Stomach (tissue), 19 donors: Measurements from ENCODE around the gene CGAS. TPM values are rescaled to one million over a fixed set of nuclear protein-coding genes. Genes with fewer than 3 reads are reported as not detected.

ENCODE experiments used
- DNase-seq, 2 donors: peaks; one replicate each; pipeline versions ENCODE4 v3.0.0 to v3.0.0-alpha.2; 2013 to 2019
- H3K27ac ChIP-seq, 5 donors: fragments of 200-600 bp in 4 of 5; sonication (generic) in 4 of 5; one replicate each; pipeline ENCODE4 v1.5.1; 2013 to 2019; ENCODE audit warnings: mild to moderate bottlenecking in 1 of 5, moderate library complexity in 1 of 5
- H3K27me3 ChIP-seq, 3 donors: fragments of 200-600 bp; sonication (generic); one replicate each; pipeline ENCODE4 v1.5.1; 2017 to 2019; ENCODE audit warnings: mixed run types in 1 of 3
- H3K36me3 ChIP-seq, 4 donors: fragments of 200-600 bp; sonication (generic); 1 replicate in 3 of 4; 2 replicates in 1 of 4; pipeline ENCODE4 v1.5.1; 2016 to 2019
- H3K4me1 ChIP-seq, 4 donors: fragments of 200-600 bp; sonication (generic); one replicate each; pipeline ENCODE4 v1.5.1; 2016 to 2019
- H3K4me3 ChIP-seq, 4 donors: fragments of 200-600 bp; sonication (generic) in 3 of 4; one replicate each; pipeline ENCODE4 v1.5.1; 2016 to 2019; ENCODE audit warnings: mild to moderate bottlenecking in 1 of 4
- H3K9me3 ChIP-seq, 4 donors: fragments of 200-600 bp; sonication (generic); one replicate each; pipeline ENCODE4 v1.5.1; 2016 to 2019
- EP300 ChIP-seq: sonication (generic); formaldehyde crosslinking; IDR thresholded peaks from one replicate; pipeline ENCODE4 v1.6.1; 2017; ENCODE audit warnings: antibody characterized with exemption
- POLR2A ChIP-seq, 4 donors: fragments of 450-650 bp; IDR thresholded peaks; one replicate each; pipeline ENCODE4 v1.6.1; 2016; ENCODE audit warnings: antibody characterized with exemption in 4 of 4, control low read depth in 2 of 4, mild to moderate bottlenecking in 1 of 4, moderate library complexity in 1 of 4
- POLR2AphosphoS5 ChIP-seq, 3 donors: sonication (generic); formaldehyde crosslinking; IDR thresholded peaks; one replicate each; pipeline ENCODE4 v1.6.1; 2016; ENCODE audit warnings: antibody characterized with exemption in 3 of 3
- WGBS, 5 donors: extraction: QIAGEN DNeasy Blood & Tissue Kit in 3 of 5; methylation state at CpG; one replicate each; pipeline versions ENCODE4 v1.1.5 to v1.1.7; 2013 to 2018; 5-methylcytosine and 5-hydroxymethylcytosine counted together
- intact Hi-C: fragments of 100-400 bp; cut with DNase I; formaldehyde crosslinking; loops from one replicate; pipeline ENCODE4 v1.15.1; 2023; ENCODE audit warnings: low total_unique reads
- long read RNA-seq, 10 donors: transcript quantifications; one replicate each; lab custom pipeline, GENCODE V29; 2026
- polyA plus RNA-seq, 3 donors: library from polyadenylated mRNA; stranded (reverse); fragments of 200-250 nt; gene quantifications; one replicate each; pipeline ENCODE4 v1.2.3, GENCODE V29; 2013
- total RNA-seq, 5 donors: library from RNA; depleted of rRNA; stranded (reverse); fragments of >200 nt; gene quantifications; one replicate each; pipeline versions ENCODE4 v1.1.0 to v1.2.3, GENCODE V29; 2014 to 2016
- TF ChIP-seq, protein P1 (sequence below), 7 experiments: fragments of 450-650 bp in 4 of 7; fragments of 200-600 bp in 3 of 7; sonication (generic) in 3 of 7; IDR thresholded peaks; one replicate each; pipeline ENCODE4 v1.5.1; 2016 to 2019; ENCODE audit warnings: antibody characterized with exemption in 7 of 7, control low read depth in 2 of 7, mild to moderate bottlenecking in 1 of 7
- donor health status: healthy with polysubstance abuse.
- donor health status: Bipolar disorder and iron deficiency.
- donor health status: healthy.

CGAS gene
- total RNA-seq: 1 to 10 TPM in 4 of 5 donors, not detected in 1; 1.7 to 8.1 (median 3.9) TPM
- polyA plus RNA-seq: 1 to 10 TPM; 1.8 to 4.3 (median 2.1) TPM
- long read RNA-seq, donor 1, partial matches to known transcripts: 0 of 1 reads
- long read RNA-seq, donor 1, other reads (novel, unspliced or antisense): 0 of 1 reads
- long read RNA-seq, donor 2: 0 reads
- long read RNA-seq, donor 3: 0 reads
- long read RNA-seq, donor 4: 0 reads
- long read RNA-seq, donor 5: 0 reads
- long read RNA-seq, donor 6, partial matches to known transcripts: 0 of 2 reads
- long read RNA-seq, donor 6, other reads (novel, unspliced or antisense): 0 of 2 reads
- long read RNA-seq, donor 7: 0 reads
- long read RNA-seq, donor 8: 0 reads
- long read RNA-seq, donor 9, partial matches to known transcripts: 0 of 1 reads
- long read RNA-seq, donor 9, other reads (novel, unspliced or antisense): 0 of 1 reads
- long read RNA-seq, donor 10, partial matches to known transcripts: 0 of 1 reads
- long read RNA-seq, donor 10, other reads (novel, unspliced or antisense): 0 of 1 reads

DNA sequence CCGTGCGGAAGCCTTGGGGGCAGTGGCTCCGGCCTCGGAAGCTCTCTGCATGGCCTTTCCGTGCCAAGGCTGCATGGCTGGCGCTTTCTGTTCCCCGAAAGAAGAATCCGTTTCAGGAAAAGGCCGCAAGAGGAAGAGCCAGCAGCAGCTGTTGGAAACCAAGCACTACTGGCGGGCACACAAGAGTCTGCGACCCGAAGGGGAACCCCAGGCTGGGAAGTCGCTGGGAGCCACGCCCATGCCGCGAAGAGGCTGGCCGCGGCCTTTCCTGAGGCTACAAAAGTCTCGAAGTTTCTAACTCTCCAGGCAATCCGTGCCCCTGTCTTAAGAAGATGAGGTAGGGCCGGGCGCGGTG lies at the start of gene CGAS:
TSS of gene CGAS (minus strand) at position 191 of the 355 bp plus-strand sequence. CDS start at position 75, 116 bp downstream.
- peak; percentile 74 to 86 for DNase-seq
- 9 to 15% (median 9%) methylated on average over 13 to 23 of the region's 23 CpGs for WGBS, 5 donors
- H3K36me3 ChIP-seq: no peaks in the 10 kb centered on the region

DNA sequence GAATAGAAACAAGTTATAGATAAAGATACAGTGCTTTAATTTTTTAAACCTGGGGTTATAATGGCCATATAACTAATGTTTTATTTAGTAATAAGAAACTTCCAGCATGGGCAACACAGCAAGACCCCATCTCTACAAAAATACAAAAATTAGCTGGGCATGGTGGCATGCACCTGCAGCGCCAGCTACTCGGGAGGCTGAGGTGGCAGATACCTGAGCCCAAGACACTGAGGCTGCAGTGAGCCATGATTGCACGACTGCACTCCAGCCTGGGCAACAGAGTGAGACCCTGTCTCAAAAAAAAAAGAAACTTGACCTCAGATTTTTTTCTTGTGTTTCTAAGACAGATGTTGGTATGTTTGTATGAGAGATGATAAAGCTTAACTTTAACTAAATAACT lies 45.8 kb upstream of the CGAS start:
- intact Hi-C loops: no loop called here
- H3K9me3 ChIP-seq: no peaks in the 10 kb centered on the region
- no peak overlapping the region for H3K4me3 ChIP-seq
- no peak for DNase-seq
- TF ChIP-seq POLR2A (IDR thresholded peaks at IDR 0.05): no peak
- no peak for TF ChIP-seq EP300
- TF ChIP-seq, protein P1, sequence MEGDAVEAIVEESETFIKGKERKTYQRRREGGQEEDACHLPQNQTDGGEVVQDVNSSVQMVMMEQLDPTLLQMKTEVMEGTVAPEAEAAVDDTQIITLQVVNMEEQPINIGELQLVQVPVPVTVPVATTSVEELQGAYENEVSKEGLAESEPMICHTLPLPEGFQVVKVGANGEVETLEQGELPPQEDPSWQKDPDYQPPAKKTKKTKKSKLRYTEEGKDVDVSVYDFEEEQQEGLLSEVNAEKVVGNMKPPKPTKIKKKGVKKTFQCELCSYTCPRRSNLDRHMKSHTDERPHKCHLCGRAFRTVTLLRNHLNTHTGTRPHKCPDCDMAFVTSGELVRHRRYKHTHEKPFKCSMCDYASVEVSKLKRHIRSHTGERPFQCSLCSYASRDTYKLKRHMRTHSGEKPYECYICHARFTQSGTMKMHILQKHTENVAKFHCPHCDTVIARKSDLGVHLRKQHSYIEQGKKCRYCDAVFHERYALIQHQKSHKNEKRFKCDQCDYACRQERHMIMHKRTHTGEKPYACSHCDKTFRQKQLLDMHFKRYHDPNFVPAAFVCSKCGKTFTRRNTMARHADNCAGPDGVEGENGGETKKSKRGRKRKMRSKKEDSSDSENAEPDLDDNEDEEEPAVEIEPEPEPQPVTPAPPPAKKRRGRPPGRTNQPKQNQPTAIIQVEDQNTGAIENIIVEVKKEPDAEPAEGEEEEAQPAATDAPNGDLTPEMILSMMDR (IDR thresholded peaks at IDR 0.05): no peak
- TF ChIP-seq POLR2AphosphoS5 (IDR thresholded peaks at IDR 0.05): no peak
- 92 to 99% (median 96%) methylated on average over 3 of the region's 3 CpGs for WGBS, 5 donors
- H3K27ac ChIP-seq: no peak overlapping the region
- no peaks in the 10 kb centered on the region for H3K4me1 ChIP-seq
- no peaks in the 10 kb centered on the region for H3K27me3 ChIP-seq
- peaks cover 29 to 99% (median 98%) of the 10 kb centered on the region in 4 donors for H3K36me3 ChIP-seq

More for the DNA sequence above, at the start of gene CGAS:
- peaks cover 0 to 42% (median 14%) of the 10 kb centered on the region in 4 donors for H3K4me1 ChIP-seq
- H3K27ac ChIP-seq: peak within 1 kb of the TSS; percentile 68 to 90 (median 87)
- no peaks in the 10 kb centered on the region for H3K9me3 ChIP-seq
- intact Hi-C loops: no loop called here
- no peaks in the 10 kb centered on the region for H3K27me3 ChIP-seq
- H3K4me3 ChIP-seq: peak within 1 kb of the TSS; percentile 74 to 79 (median 75)
- TF ChIP-seq EP300 (no peak), POLR2AphosphoS5 (IDR thresholded peaks at IDR 0.05) (peak in 2 of 3 donors; percentile 52 to 68), POLR2A (IDR thresholded peaks at IDR 0.05) (no peak)
- TF ChIP-seq, protein P1 (IDR thresholded peaks at IDR 0.05): no peak

DNA sequence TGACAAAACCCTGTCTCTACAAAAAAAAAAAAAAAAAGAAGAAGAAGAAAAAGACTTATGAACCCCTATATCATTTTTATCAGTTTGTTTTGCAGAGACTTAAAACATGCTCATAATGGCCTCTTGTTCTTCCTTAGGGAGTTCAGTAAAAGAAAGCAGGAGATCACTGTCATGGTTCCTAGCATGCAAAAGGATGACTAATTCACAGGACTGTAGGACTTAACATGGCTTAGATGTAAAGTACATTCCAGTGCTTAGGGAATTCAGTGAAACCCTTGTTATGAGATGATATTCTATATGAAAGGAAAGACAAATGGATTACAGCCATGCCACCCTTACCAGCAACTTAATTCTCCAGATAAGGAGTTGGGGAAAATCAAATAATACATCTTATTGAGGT lies 39.3 kb upstream of the CGAS start:
- Histone ChIP-seq H3K36me3 (peaks cover 20 to 96% (median 90%) of the 10 kb centered on the region in 4 donors), H3K27ac (no peak overlapping the region), H3K9me3 (no peaks in the 10 kb centered on the region), H3K27me3 (no peaks in the 10 kb centered on the region), H3K4me3 (no peak overlapping the region), H3K4me1 (no peaks in the 10 kb centered on the region)
- intact Hi-C loops: no loop called here
- no peak for TF ChIP-seq POLR2A (IDR thresholded peaks at IDR 0.05)
- TF ChIP-seq POLR2AphosphoS5 (IDR thresholded peaks at IDR 0.05): no peak
- TF ChIP-seq, protein P1 (IDR thresholded peaks at IDR 0.05): no peak
- no peak for TF ChIP-seq EP300
- no peak for DNase-seq

DNA sequence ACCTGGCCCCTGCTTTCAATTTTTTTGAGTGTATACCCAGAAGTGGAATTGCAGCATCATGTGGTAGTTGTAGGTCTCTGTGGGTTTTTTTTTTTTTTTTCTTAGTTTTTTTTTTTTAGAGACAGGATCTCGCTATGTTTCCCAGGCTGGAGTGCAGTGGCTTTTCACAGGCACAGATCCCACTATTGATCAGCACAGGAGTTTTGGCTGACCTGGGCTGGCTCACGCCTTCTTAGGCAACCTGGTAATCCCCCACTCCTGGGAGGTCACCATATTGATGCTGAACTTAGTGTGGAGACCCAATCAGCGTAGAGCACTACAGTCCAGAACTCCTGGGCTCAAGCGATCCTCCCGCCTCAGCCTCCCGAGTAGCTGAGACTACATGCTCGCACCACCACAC lies 35.4 kb upstream of the CGAS start:
- no peaks in the 10 kb centered on the region for H3K27me3 ChIP-seq
- TF ChIP-seq, protein P1 (IDR thresholded peaks at IDR 0.05): no peak
- no peak for TF ChIP-seq POLR2AphosphoS5 (IDR thresholded peaks at IDR 0.05)
- no peak for TF ChIP-seq EP300
- no peak for TF ChIP-seq POLR2A (IDR thresholded peaks at IDR 0.05)
- 89 to 99% (median 97%) methylated on average over 7 of the region's 7 CpGs for WGBS, 5 donors
- no peak for DNase-seq
- intact Hi-C loops: no loop called here
- H3K9me3 ChIP-seq: no peaks in the 10 kb centered on the region
- H3K36me3 ChIP-seq: peaks cover 34 to 97% (median 90%) of the 10 kb centered on the region in 4 donors
- no peak overlapping the region for H3K4me3 ChIP-seq
- H3K27ac ChIP-seq: no peak overlapping the region
- peaks cover 0 to 6% (median 0%) of the 10 kb centered on the region in 4 donors for H3K4me1 ChIP-seq
